ENCODE data around the gene RNU5D-1.
"Not testable (repeated sequence)": the region's sequence is repeated elsewhere in the genome, so short reads cannot be mapped to it uniquely, and the experiment has no call there.

The RNU5D-1 gene

DNA sequence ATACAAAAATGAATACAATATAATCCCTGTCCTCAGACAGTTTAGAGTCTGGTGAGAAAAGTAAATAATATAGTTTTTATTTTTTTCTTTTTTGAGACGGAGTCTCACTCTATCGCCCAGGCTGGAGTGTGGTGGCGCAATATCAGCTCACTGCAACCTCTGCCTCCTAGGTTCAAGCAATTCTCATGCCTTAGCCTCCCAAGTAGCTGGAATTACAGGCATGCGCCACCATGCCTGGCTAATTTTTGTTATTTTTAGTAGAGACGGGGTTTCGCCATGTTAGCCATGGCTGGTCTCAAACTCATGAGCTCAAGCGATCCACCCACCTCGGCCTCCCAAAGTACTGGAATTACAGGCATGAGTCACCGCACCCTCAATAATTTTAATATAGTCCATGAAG is 31.6 kb downstream of the RNU5D-1 start:
- DNase-seq (ENCODE audit: low read depth in 2 of 2), result not testable (repeated sequence)

- no peak for DNase-seq (ENCODE audit: low read depth in 2 of 2)
Observed at GRCh38 chr1:44698138-44698537, 32.8 kb downstream of the RNU5D-1 start.

DNA sequence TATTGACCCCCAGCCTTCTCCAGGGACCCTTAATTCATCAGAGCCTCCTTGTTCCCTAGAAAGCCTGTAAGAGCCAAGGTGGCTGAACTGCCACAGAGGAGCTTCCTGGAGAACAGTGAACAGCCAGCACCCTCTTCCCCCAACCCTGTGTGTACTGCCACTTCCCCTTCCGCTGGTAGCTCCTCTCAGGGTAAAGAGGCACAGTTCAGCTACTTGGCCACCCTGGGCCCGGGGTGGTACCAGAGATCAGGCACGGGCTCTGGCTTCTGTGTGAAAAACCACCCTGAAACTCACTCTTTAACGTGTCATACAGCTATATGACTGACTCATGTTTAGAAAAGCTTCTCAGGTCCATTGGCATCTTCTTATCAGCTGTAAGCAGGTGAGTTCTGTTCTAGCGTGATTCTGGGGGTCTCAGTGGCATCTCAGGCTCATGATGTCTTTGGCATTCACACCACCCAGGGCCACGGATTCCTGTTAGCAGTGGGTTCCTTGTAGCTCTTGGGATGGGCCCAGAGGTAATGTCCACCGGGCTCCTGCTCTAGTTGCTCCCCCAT is 34.1 kb downstream of the RNU5D-1 start:
- DNase-seq (ENCODE audit: low read depth in 2 of 2), result no peak

- DNase-seq (ENCODE audit: low read depth in 2 of 2), result no peak
Observed at GRCh38 chr1:44696101-44696500, 34.9 kb downstream of the RNU5D-1 start.

DNA sequence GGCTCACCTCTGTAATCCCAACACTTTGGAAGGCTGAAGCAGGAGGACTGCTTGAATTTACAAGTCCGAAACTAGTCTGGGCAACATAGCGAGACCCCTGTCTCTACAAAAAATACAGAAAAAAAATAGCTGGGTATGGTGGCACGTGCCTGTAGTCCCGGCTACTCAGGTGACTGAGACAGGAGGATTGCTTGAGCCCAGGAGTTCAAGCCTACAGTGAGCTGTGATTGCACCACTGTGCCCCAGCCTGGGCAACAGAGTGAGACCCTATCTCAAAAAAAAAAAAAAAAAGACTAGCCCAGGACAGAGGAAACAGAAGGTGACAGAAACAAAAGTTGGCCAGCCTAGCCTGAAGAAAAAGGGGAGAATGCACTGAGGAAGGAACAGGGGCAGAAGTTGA is 35.3 kb downstream of the RNU5D-1 start:
- no peak for DNase-seq (ENCODE audit: low read depth in 2 of 2)

- DNase-seq (ENCODE audit: low read depth in 2 of 2), result no peak
Observed at GRCh38 chr1:44694863-44695478, 36.0 kb downstream of the RNU5D-1 start.

- no peak for DNase-seq (ENCODE audit: low read depth in 2 of 2)
Observed at GRCh38 chr1:44693900-44694299, 37.1 kb downstream of the RNU5D-1 start.

GRCh38 chr1:44693159-44693558 is 37.8 kb downstream of the RNU5D-1 start:
- DNase-seq (ENCODE audit: low read depth in 2 of 2), result no peak

DNA sequence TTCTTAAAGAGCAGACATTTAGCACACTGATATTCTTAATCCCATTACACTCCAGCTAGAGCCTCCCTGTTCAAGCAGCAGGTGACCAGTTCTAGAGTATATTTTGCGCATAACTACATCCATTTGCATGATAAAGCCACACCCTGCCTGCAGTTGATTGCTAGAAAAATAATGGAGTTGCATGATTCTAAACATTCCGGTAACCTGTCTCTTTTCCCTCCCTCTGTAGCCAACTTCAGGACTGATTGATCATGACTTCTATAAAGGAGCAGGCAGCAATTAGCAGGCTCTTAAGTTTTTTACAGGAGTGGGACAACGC is 41.6 kb downstream of the RNU5D-1 start:
- DNase-seq (ENCODE audit: low read depth in 2 of 2), result no peak

DNA sequence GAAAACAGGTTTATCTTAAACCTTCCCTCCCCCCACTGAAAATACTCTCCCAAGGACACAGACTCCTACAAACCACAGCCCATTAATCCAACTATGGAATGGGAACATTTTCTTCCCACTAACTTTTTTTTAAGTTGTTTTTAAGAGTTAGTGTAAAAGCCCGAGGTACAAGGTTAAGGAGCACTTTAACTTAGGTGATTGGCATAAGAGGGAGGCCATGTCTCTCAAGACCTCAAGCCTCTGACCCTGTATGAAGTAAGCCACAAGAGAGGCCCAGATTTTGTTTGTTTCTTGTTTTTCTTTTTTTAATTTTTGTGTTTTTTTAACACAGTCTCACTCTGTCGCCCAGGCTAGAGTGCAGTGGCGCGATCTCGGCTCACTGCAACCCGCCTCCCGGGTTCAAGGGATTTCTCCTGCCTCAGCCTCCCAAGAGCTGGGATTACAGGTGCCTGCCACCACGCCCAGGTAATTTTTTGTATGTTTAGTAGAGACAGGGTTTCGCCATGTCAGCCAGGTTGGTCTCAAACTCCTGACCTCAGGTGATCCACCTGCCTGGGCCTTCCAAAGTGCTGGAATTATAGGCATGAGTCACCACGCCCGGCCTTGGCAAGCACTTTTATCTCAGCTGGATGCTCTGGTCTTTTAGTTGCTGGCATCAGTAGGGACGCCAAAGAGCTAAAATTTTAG is 42.1 kb downstream of the RNU5D-1 start:
- no peak for DNase-seq (ENCODE audit: low read depth in 2 of 2)

DNA sequence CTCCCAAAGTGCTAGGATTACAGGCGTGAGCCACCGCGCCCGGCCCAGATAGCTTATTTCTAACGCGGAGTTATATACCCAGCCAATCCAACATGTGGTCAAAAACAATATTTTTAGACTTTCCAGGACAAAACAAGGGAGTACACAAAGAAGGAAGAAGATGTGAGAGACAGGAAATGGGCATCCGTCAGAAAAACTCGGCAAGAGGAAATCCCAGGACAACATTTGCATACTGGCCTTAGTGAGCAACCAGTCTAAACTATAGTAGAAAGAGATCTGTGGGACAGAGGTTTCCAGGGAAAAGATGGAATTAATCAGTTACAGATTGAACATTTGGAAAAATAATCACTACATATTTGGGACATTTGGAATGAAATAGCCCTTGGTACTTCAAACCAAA is 45.1 kb downstream of the RNU5D-1 start:
- DNase-seq (ENCODE audit: low read depth in 2 of 2), result no peak

- no peak for DNase-seq (ENCODE audit: low read depth in 2 of 2)
Observed at GRCh38 chr1:44685218-44685617, 45.8 kb downstream of the RNU5D-1 start.

- DNase-seq (ENCODE audit: low read depth in 2 of 2), result no peak
Observed at GRCh38 chr1:44684525-44684924, 46.4 kb downstream of the RNU5D-1 start.

DNA sequence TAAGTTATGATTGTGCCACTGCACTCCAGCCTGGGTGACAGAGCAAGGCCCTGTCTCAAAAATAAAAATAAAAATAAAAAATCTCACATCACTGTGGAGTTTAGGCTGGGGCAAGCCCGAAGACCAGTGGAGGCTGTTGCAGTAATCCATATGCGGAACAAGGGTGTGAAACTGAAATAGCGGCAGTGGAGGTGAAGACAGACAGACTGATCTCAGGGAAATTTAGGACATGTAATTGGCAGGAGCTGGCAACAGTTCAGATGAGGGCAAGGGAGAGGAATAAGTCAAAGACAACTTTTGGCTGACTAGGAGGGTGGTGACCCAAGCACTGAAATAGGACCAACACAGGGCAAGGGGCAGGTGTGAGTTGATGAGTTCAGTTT is 48.1 kb downstream of the RNU5D-1 start:
- DNase-seq (ENCODE audit: low read depth in 2 of 2), result no peak

DNA sequence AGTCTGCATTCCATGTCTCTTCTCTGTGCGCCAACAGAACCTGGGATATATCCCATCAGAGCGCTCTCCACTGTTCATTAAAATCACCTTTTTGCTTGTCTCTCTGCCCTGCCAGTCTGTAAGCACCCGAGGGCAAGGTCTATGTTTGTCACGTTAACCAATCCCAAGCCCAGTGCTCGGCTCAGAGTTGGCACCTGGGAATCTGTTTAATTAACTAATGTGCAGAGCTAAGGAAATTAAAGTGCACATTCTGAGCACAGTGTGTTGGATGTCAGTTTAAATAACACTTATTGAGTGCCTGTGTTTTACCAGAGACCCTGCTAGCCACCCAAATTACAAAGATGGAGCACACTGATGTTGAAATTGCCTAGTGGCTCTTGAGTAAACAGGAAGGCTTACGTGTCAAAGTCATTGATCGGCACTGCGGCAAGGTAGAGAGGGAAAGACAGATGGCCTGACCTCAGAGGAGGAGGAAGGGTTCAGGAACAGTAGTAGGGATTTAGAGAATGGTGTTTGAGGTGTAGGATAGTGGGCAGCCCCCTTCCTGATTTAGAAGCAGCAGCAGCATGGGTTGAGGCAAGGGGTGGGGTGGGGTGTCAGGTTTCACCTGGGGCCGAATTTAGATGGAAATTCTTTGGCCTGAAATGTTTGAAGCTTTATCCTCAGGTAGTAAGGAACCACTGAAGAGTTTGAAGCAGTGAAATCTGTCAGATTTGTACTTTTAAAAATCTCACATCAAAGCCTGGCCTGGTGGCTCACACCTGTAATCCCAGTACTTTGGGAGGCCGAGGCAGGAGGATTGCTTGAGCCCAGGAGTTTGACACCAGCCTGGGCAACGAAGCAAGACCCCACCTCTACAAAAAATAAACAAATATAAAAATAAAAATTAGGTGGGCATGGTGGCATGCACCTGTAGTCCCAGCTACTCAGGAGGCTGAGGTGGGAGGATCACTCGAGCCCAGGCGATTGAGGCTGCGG is 48.8 kb downstream of the RNU5D-1 start:
- no peak for DNase-seq (ENCODE audit: low read depth in 2 of 2)

All from stimulated activated CD8-positive, alpha-beta memory T cell treated with anti-CD3 and anti-CD28 coated beads, Interleukin-7, amount 100 ng/mL, for 1 hour (primary cell).